Neural progenitor cell (in vitro differentiated cells): ENCODE measurements around the gene CUL4B. TPM values are rescaled to one million over a fixed set of nuclear protein-coding genes. Genes with fewer than 3 reads are reported as not detected.

Experiments used
- DNase-seq: peaks from one replicate; pipeline ENCODE4 v3.0.0-alpha.2; 2016; ENCODE audit warnings: low spot score
- H2AFZ ChIP-seq: fragments of 200-600 bp; sonication (generic); replicated peaks from 2 replicates; pipeline ENCODE4 v1.6.1; 2016; ENCODE audit warnings: antibody characterized with exemption
- H3F3A ChIP-seq: fragments of 200-600 bp; sonication (generic); 2 replicates; pipeline ENCODE4 v1.6.1; 2016; ENCODE audit warnings: antibody characterized with exemption, low read depth
- H3K27ac ChIP-seq: fragments of 200-600 bp; sonication (generic); 2 replicates; pipeline ENCODE4 v1.5.1; 2016; ENCODE audit warnings: mild to moderate bottlenecking
- H3K27me3 ChIP-seq: fragments of 200-600 bp; sonication (generic); 2 replicates; pipeline ENCODE4 v1.6.1; 2016; ENCODE audit warnings: mild to moderate bottlenecking, moderate library complexity
- H3K36me3 ChIP-seq: fragments of 200-600 bp; sonication (generic); 2 replicates; pipeline ENCODE4 v1.5.1; 2016
- H3K4me1 ChIP-seq: fragments of 200-600 bp; sonication (generic); 2 replicates; pipeline ENCODE4 v1.6.1; 2016; ENCODE audit warnings: mixed run types
- H3K4me2 ChIP-seq: fragments of 200-600 bp; sonication (generic); 2 replicates; pipeline ENCODE4 v1.6.1; 2016
- H3K4me3 ChIP-seq: fragments of 200-600 bp; sonication (generic); 2 replicates; pipeline ENCODE4 v1.5.1; 2016
- H3K79me2 ChIP-seq: fragments of 200-600 bp; sonication (generic); 2 replicates; pipeline ENCODE4 v1.6.1; 2016; ENCODE audit warnings: low read depth
- H3K9ac ChIP-seq: fragments of 200-600 bp; sonication (generic); 2 replicates; pipeline ENCODE4 v1.6.1; 2016
- H3K9me3 ChIP-seq: fragments of 200-600 bp; sonication (generic); 2 replicates; pipeline ENCODE4 v1.5.1; 2016; ENCODE audit warnings: low read depth
- H4K20me1 ChIP-seq: fragments of 200-600 bp; sonication (generic); 2 replicates; pipeline ENCODE4 v1.6.1; 2016; ENCODE audit warnings: low read depth
- H3K27ac Mint-ChIP-seq: 3 replicates; pipeline ENCODE4 v1.8.0; 2021; ENCODE audit warnings: mixed read lengths
- H3K27me3 Mint-ChIP-seq: 2 replicates; pipeline ENCODE4 v1.8.0; 2022; ENCODE audit warnings: low read depth, mild to moderate bottlenecking, inconsistent platforms, moderate library complexity, mixed read lengths; ENCODE audit not compliant: insufficient read depth
- H3K36me3 Mint-ChIP-seq: 3 replicates; pipeline ENCODE4 v1.8.0; 2021; ENCODE audit warnings: mixed read lengths
- H3K4me1 Mint-ChIP-seq: 3 replicates; pipeline ENCODE4 v1.8.0; 2021; ENCODE audit warnings: mixed read lengths
- H3K4me3 Mint-ChIP-seq: 3 replicates; pipeline ENCODE4 v1.8.0; 2021; ENCODE audit warnings: mild to moderate bottlenecking, moderate library complexity, mixed read lengths
- H3K9me3 Mint-ChIP-seq: 3 replicates; pipeline ENCODE4 v1.8.0; 2020; ENCODE audit warnings: mixed read lengths
- EZH2 ChIP-seq: fragments of 200-600 bp; sonication (generic); IDR thresholded peaks from 2 replicates; pipeline ENCODE4 v1.6.1; 2017; ENCODE audit warnings: antibody characterized with exemption, mild to moderate bottlenecking, moderate library complexity
- EZH2phosphoT487 ChIP-seq: fragments of 200-600 bp; sonication (generic); IDR thresholded peaks from 2 replicates; pipeline ENCODE4 v1.6.1; 2017; ENCODE audit warnings: antibody characterized with exemption
- total RNA-seq: library from RNA; depleted of rRNA; stranded (reverse); fragments of >200 nt; gene quantifications from 2 replicates; pipeline ENCODE4 v1.2.3, GENCODE V29; 2015; ENCODE audit warnings: low replicate concordance
- TF ChIP-seq, protein P1 (sequence below): fragments of 200-600 bp; sonication (generic); IDR thresholded peaks from 2 replicates; pipeline ENCODE4 v1.5.1; 2017; ENCODE audit warnings: antibody characterized with exemption, mild to moderate bottlenecking

Gene CUL4B
- total RNA-seq, 1 donor from 2014 or later = 95.2 TPM

DNA sequence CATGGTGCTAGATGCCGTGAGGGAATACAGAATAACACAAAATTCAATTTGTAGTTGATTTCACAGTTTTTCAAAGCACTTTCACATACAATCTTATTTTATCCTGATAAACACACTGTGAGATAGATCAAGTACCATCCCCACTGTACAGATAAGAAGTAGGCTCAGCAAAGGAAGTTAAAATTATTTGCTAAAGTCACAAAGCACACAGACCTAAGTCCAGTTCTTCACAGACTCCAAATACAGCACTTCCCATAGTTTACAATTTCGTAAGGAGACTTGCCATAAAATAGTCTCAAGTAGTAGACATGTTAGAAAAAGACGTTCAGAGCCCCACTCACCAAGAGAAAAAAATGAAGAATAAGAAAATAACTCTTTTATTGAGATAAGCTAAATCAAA lies 7.8 kb upstream of the CUL4B start:
- Mint-ChIP-seq H3K27me3 (peaks cover 3% of the 10 kb centered on the region), H3K36me3 (no peaks in the 10 kb centered on the region), H3K9me3 (peaks cover 2% of the 10 kb centered on the region), H3K4me1 (no peaks in the 10 kb centered on the region), H3K4me3 (no peak overlapping the region), H3K27ac (no peak overlapping the region)
- no peak for DNase-seq
- Histone ChIP-seq H3K9ac (no peak overlapping the region), H3K27ac (no peak overlapping the region), H2AFZ (no peak overlapping the region), H3K9me3 (peaks cover 4% of the 10 kb centered on the region), H3K27me3 (no peaks in the 10 kb centered on the region), H3K4me3 (no peak overlapping the region), H3K4me1 (no peaks in the 10 kb centered on the region), H4K20me1 (no peaks in the 10 kb centered on the region), H3F3A (no peaks in the 10 kb centered on the region), H3K36me3 (no peaks in the 10 kb centered on the region), H3K4me2 (no peak overlapping the region), H3K79me2 (no peaks in the 10 kb centered on the region)
- TF ChIP-seq EZH2phosphoT487 = no peak

DNA sequence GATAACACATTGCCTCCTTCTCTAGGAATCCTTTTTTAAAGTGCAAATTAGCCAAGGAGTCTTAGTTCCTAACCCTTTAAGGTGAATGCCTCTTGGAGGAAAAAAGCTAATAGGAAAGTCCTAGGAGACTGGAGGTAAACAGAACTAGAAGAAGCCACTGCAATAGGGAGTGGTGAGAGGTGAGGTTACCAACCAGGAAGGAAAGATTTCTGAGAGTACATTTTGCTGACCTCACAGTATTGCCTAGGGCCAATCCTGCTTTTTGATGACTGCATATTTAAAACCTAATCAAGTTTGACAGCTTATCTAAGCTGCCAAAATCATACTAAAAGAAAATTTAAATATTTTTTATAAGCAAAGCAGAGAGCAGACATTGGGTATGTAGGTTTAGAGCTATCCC lies 7.3 kb upstream of the CUL4B start:
- no peak overlapping the region for H3K27ac Mint-ChIP-seq
- peaks cover 2% of the 10 kb centered on the region for H3K9me3 Mint-ChIP-seq
- H4K20me1 ChIP-seq = no peaks in the 10 kb centered on the region

DNA sequence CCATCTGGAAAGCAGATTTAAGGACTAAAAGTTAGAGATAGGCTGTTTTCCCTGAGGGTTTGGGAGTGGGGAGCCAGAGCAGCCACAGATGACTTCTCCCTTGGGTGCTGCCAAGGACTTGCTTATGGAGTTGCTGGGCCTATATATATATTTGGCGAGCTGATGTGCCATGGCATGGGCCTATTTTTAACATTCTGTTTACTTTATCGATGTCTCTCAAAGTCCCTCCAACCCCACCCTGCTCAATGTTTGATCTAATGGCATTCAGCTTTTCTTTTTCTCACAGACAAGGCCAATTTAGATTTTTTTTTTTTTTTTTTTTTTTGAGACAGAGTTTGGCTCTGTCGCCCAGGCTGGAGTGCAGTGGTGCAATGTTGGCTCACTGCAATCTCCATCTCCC lies 6.1 kb upstream of the CUL4B start:
- no peaks in the 10 kb centered on the region for H3K27me3 ChIP-seq
- H3F3A ChIP-seq = peaks cover 2% of the 10 kb centered on the region
- no peak overlapping the region for H3K27ac Mint-ChIP-seq
- peaks cover 1% of the 10 kb centered on the region for H3K9me3 Mint-ChIP-seq
- H3K4me3 ChIP-seq = no peak overlapping the region
- H3K4me3 Mint-ChIP-seq = no peak overlapping the region
- no peak overlapping the region for H3K9ac ChIP-seq
- H3K36me3 ChIP-seq = no peaks in the 10 kb centered on the region
- no peaks in the 10 kb centered on the region for H3K36me3 Mint-ChIP-seq
- DNase-seq = no peak
- peaks cover 5% of the 10 kb centered on the region for H3K4me1 Mint-ChIP-seq
- H4K20me1 ChIP-seq = no peaks in the 10 kb centered on the region
- H3K4me1 ChIP-seq = no peaks in the 10 kb centered on the region
- no peak overlapping the region for H3K4me2 ChIP-seq
- no peaks in the 10 kb centered on the region for H3K79me2 ChIP-seq
- no peak overlapping the region for H3K27ac ChIP-seq
- peaks cover 3% of the 10 kb centered on the region for H3K27me3 Mint-ChIP-seq
- peaks cover 4% of the 10 kb centered on the region for H3K9me3 ChIP-seq
- TF ChIP-seq EZH2phosphoT487 (no peak), EZH2 (no peak)
- TF ChIP-seq, protein P1, sequence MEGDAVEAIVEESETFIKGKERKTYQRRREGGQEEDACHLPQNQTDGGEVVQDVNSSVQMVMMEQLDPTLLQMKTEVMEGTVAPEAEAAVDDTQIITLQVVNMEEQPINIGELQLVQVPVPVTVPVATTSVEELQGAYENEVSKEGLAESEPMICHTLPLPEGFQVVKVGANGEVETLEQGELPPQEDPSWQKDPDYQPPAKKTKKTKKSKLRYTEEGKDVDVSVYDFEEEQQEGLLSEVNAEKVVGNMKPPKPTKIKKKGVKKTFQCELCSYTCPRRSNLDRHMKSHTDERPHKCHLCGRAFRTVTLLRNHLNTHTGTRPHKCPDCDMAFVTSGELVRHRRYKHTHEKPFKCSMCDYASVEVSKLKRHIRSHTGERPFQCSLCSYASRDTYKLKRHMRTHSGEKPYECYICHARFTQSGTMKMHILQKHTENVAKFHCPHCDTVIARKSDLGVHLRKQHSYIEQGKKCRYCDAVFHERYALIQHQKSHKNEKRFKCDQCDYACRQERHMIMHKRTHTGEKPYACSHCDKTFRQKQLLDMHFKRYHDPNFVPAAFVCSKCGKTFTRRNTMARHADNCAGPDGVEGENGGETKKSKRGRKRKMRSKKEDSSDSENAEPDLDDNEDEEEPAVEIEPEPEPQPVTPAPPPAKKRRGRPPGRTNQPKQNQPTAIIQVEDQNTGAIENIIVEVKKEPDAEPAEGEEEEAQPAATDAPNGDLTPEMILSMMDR = no peak
- H2AFZ ChIP-seq = no peak overlapping the region

More for the DNA sequence above, 7.3 kb upstream of the CUL4B start:
- H3K79me2 ChIP-seq = no peaks in the 10 kb centered on the region
- no peak overlapping the region for H3K4me2 ChIP-seq
- no peak overlapping the region for H3K9ac ChIP-seq
- no peaks in the 10 kb centered on the region for H3F3A ChIP-seq
- no peak overlapping the region for H3K27ac ChIP-seq
- no peaks in the 10 kb centered on the region for H3K27me3 ChIP-seq
- Mint-ChIP-seq H3K27me3 (peaks cover 3% of the 10 kb centered on the region), H3K4me1 (no peaks in the 10 kb centered on the region), H3K4me3 (no peak overlapping the region), H3K36me3 (no peaks in the 10 kb centered on the region)
- no peaks in the 10 kb centered on the region for H3K36me3 ChIP-seq
- H3K4me3 ChIP-seq = no peak overlapping the region
- peaks cover 4% of the 10 kb centered on the region for H3K9me3 ChIP-seq
- no peak overlapping the region for H2AFZ ChIP-seq
- TF ChIP-seq EZH2 (no peak), EZH2phosphoT487 (no peak)
- TF ChIP-seq, protein P1 = no peak
- no peaks in the 10 kb centered on the region for H3K4me1 ChIP-seq
- no peak for DNase-seq

DNA sequence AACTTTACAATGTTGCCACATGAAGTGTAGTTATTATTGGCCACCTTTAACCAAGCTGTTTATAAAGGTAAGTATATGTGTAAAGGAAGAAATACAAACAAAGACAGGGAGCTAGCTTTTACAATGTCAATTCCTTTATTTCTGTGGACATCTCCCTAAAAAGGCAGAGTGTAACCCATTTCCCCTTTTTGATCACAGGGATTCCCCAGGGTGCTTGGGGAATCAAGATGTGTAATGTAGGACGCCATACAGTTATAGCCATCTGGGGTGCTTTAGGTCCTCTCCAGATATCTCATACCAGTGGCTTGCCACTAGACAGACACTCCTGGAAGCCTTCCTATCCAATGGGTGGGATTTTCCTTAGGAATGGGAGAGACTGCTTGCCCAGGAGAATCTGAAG lies 4.2 kb upstream of the CUL4B start:
- Mint-ChIP-seq H3K9me3 (no peaks in the 10 kb centered on the region), H3K27ac (no peak overlapping the region), H3K27me3 (peaks cover 2% of the 10 kb centered on the region), H3K36me3 (no peaks in the 10 kb centered on the region), H3K4me3 (no peak overlapping the region), H3K4me1 (peaks cover 5% of the 10 kb centered on the region)
- H3K9ac ChIP-seq = no peak overlapping the region
- H3K36me3 ChIP-seq = no peaks in the 10 kb centered on the region
- no peak for DNase-seq
- H3K9me3 ChIP-seq = peaks cover 4% of the 10 kb centered on the region
- H3K4me1 ChIP-seq = no peaks in the 10 kb centered on the region
- TF ChIP-seq, protein P1 = no peak
- TF ChIP-seq EZH2 (no peak), EZH2phosphoT487 (no peak)
- no peaks in the 10 kb centered on the region for H3K27me3 ChIP-seq
- peaks cover 18% of the 10 kb centered on the region for H3F3A ChIP-seq
- H3K79me2 ChIP-seq = peaks cover 3% of the 10 kb centered on the region
- H3K27ac ChIP-seq = no peak overlapping the region
- H2AFZ ChIP-seq = no peak overlapping the region
- no peak overlapping the region for H3K4me2 ChIP-seq
- no peak overlapping the region for H3K4me3 ChIP-seq
- no peaks in the 10 kb centered on the region for H4K20me1 ChIP-seq
